Uterus (tissue), 4 donors: ENCODE measurements around the gene UQCR10. TPM values are rescaled to one million over a fixed set of nuclear protein-coding genes. Genes with fewer than 3 reads are reported as not detected.

Experiments used
- DNase-seq, 2 donors: peaks; one replicate each; pipeline ENCODE4 v3.0.0-alpha.2; 2019 to 2020
- H3K27ac ChIP-seq, 2 donors: fragments of 200-600 bp; sonication (generic); 1 replicate in 1 of 2; 2 replicates in 1 of 2; pipeline ENCODE4 v1.5.1; 2016 to 2018
- H3K27me3 ChIP-seq, 2 donors: fragments of 200-600 bp; sonication (generic); one replicate each; pipeline ENCODE4 v1.5.1; 2018 to 2019; ENCODE audit warnings: control low read depth in 1 of 2
- H3K36me3 ChIP-seq, 2 donors: fragments of 200-600 bp; sonication (generic); one replicate each; pipeline ENCODE4 v1.5.1; 2019; ENCODE audit warnings: control low read depth in 1 of 2
- H3K4me1 ChIP-seq, 2 donors: fragments of 200-600 bp; sonication (generic); one replicate each; pipeline ENCODE4 v1.5.1; 2018 to 2019; ENCODE audit warnings: control low read depth in 1 of 2
- H3K4me3 ChIP-seq, 2 donors: fragments of 200-600 bp; sonication (generic); 1 replicate in 1 of 2; 2 replicates in 1 of 2; pipeline ENCODE4 v1.5.1; 2018 to 2019; ENCODE audit warnings: mild to moderate bottlenecking in 1 of 2
- H3K9me3 ChIP-seq, 2 donors: fragments of 200-600 bp; sonication (generic); one replicate each; pipeline ENCODE4 v1.5.1; 2019; ENCODE audit warnings: control low read depth in 1 of 2
- POLR2A ChIP-seq, 2 donors: fragments of 450-650 bp; IDR thresholded peaks; one replicate each; pipeline ENCODE4 v1.6.1; 2016; ENCODE audit warnings: antibody characterized with exemption in 2 of 2, mild to moderate bottlenecking in 1 of 2, moderate library complexity in 1 of 2
- intact Hi-C: fragments of 100-400 bp; cut with DNase I; formaldehyde crosslinking; loops from one replicate; pipeline ENCODE4 v1.15.1; 2023; ENCODE audit warnings: low total_unique reads
- total RNA-seq, 4 donors: library from RNA; depleted of rRNA in 3 of 4; stranded (reverse); fragments of >200 nt in 3 of 4; gene quantifications; one replicate each; pipeline versions ENCODE4 v1.1.0 to v1.2.4, GENCODE V29; 2014 to 2023
- TF ChIP-seq, protein P1 (sequence below), 4 experiments: fragments of 200-600 bp in 2 of 4; fragments of 450-650 bp in 2 of 4; sonication (generic) in 2 of 4; IDR thresholded peaks; one replicate each; pipeline ENCODE4 v1.5.1; 2016 to 2019; ENCODE audit warnings: antibody characterized with exemption in 4 of 4, mild to moderate bottlenecking in 2 of 4, moderate library complexity in 1 of 4
- donor health status: DM: yes; HTN: yes; CAD: no.

UQCR10 gene
- total RNA-seq, 4 donors from 2014 or later: 6.2 to 49.7 (median 41.7) TPM

GRCh38 chr22:29732883-29733282 lies 34.3 kb upstream of the UQCR10 start:
- H3K4me1 ChIP-seq: no peaks in the 10 kb centered on the region
- H3K4me3 ChIP-seq: no peak overlapping the region
- no peak for DNase-seq
- no peak overlapping the region for H3K27ac ChIP-seq
- TF ChIP-seq POLR2A (IDR thresholded peaks at IDR 0.05): no peak
- TF ChIP-seq, protein P1, sequence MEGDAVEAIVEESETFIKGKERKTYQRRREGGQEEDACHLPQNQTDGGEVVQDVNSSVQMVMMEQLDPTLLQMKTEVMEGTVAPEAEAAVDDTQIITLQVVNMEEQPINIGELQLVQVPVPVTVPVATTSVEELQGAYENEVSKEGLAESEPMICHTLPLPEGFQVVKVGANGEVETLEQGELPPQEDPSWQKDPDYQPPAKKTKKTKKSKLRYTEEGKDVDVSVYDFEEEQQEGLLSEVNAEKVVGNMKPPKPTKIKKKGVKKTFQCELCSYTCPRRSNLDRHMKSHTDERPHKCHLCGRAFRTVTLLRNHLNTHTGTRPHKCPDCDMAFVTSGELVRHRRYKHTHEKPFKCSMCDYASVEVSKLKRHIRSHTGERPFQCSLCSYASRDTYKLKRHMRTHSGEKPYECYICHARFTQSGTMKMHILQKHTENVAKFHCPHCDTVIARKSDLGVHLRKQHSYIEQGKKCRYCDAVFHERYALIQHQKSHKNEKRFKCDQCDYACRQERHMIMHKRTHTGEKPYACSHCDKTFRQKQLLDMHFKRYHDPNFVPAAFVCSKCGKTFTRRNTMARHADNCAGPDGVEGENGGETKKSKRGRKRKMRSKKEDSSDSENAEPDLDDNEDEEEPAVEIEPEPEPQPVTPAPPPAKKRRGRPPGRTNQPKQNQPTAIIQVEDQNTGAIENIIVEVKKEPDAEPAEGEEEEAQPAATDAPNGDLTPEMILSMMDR (IDR thresholded peaks at IDR 0.05): no peak
- H3K9me3 ChIP-seq: no peaks in the 10 kb centered on the region
- no peaks in the 10 kb centered on the region for H3K36me3 ChIP-seq
- H3K27me3 ChIP-seq: no peaks in the 10 kb centered on the region
- intact Hi-C loops: no loop called here

- intact Hi-C loops: no loop called here
- DNase-seq: no peak
- H3K9me3 ChIP-seq: no peaks in the 10 kb centered on the region
- H3K36me3 ChIP-seq: no peaks in the 10 kb centered on the region
- H3K4me1 ChIP-seq: no peaks in the 10 kb centered on the region
- no peak overlapping the region for H3K4me3 ChIP-seq
- H3K27ac ChIP-seq: no peak overlapping the region
- TF ChIP-seq, protein P1 (IDR thresholded peaks at IDR 0.05): no peak
- TF ChIP-seq POLR2A (IDR thresholded peaks at IDR 0.05): no peak
- H3K27me3 ChIP-seq: no peaks in the 10 kb centered on the region
Observed at GRCh38 chr22:29733362-29734201, 33.6 kb upstream of the UQCR10 start.

GRCh38 chr22:29734406-29734805 lies 32.8 kb upstream of the UQCR10 start:
- Histone ChIP-seq H3K4me3 (no peak overlapping the region), H3K36me3 (no peaks in the 10 kb centered on the region), H3K4me1 (no peaks in the 10 kb centered on the region), H3K27ac (no peak overlapping the region), H3K27me3 (no peaks in the 10 kb centered on the region), H3K9me3 (no peaks in the 10 kb centered on the region)
- intact Hi-C loops: no loop called here
- no peak for TF ChIP-seq POLR2A (IDR thresholded peaks at IDR 0.05)
- TF ChIP-seq, protein P1 (IDR thresholded peaks at IDR 0.05): no peak
- no peak for DNase-seq

GRCh38 chr22:29734838-29735237 lies 32.3 kb upstream of the UQCR10 start:
- intact Hi-C loops: no loop called here
- no peaks in the 10 kb centered on the region for H3K36me3 ChIP-seq

GRCh38 chr22:29735416-29735815 lies 31.8 kb upstream of the UQCR10 start:
- no peaks in the 10 kb centered on the region for H3K9me3 ChIP-seq
- no peaks in the 10 kb centered on the region for H3K4me1 ChIP-seq
- TF ChIP-seq POLR2A (IDR thresholded peaks at IDR 0.05): no peak
- TF ChIP-seq, protein P1 (IDR thresholded peaks at IDR 0.05): no peak
- H3K27ac ChIP-seq: no peak overlapping the region
- intact Hi-C loops: no loop called here
- H3K36me3 ChIP-seq: no peaks in the 10 kb centered on the region
- no peak for DNase-seq
- H3K27me3 ChIP-seq: no peaks in the 10 kb centered on the region
- no peak overlapping the region for H3K4me3 ChIP-seq

More at GRCh38 chr22:29734838-29735237, 32.3 kb upstream of the UQCR10 start:
- Histone ChIP-seq H3K27me3 (no peaks in the 10 kb centered on the region), H3K4me1 (no peaks in the 10 kb centered on the region), H3K27ac (no peak overlapping the region), H3K9me3 (no peaks in the 10 kb centered on the region), H3K4me3 (no peak overlapping the region)
- TF ChIP-seq, protein P1 (IDR thresholded peaks at IDR 0.05): no peak
- no peak for TF ChIP-seq POLR2A (IDR thresholded peaks at IDR 0.05)
- DNase-seq: no peak
